ENCODE data around the gene ULBP2. TPM values are rescaled to one million over a fixed set of nuclear protein-coding genes. Genes with fewer than 3 reads are reported as not detected.
"Not testable (repeated sequence)": the region's sequence is repeated elsewhere in the genome, so short reads cannot be mapped to it uniquely, and the experiment has no call there.

The ULBP2 gene
- total RNA-seq, 4 donors from 2014 or later = 0.39 to 0.74 TPM; not detected in 2

DNA sequence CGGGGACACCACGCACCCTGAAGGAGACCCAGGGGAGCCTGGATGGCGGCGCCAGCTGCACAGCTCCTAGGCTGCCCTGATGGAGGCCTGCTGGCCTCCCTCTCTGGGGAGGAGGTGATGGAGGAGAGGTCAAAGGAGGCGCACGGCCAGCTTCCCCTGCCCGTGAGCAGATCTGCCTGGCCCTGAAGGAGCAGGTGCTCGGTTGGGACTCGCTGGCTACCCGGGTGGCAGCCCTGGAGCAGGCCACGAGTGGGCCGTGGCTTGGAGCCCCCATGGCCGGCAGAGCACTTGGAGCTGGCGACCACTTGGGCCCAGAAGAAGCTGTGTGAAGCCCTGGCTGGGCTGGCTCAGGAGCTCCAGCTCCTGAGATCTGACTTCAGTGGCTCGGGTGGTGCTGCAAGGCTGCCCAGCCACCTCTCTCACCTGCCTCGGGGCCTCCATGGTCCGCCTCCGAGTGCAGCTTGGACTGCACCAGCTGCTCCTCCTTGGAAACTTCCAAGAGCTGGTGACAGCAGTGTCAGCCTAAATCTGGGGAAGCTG, 36.4 kb upstream of the ULBP2 start:
- WGBS, 2 donors (ENCODE audit: low coverage in 1 of 2) = no CpG with 5 or more reads among the region's 18 CpGs
- H3K27ac ChIP-seq = no peak overlapping the region
- TF ChIP-seq CTCF (IDR thresholded peaks at IDR 0.05) = no peak
- TF ChIP-seq POLR2A (IDR thresholded peaks at IDR 0.05) = no peak
- no peak for TF ChIP-seq POLR2AphosphoS5 (IDR thresholded peaks at IDR 0.05)
- no peak for TF ChIP-seq EP300 (IDR thresholded peaks at IDR 0.05)
- no peak overlapping the region for H3K4me3 ChIP-seq
- H3K27me3 ChIP-seq = no peaks in the 10 kb centered on the region
- H3K9me3 ChIP-seq = peaks cover 0 to 8% (median 0%) of the 10 kb centered on the region in 3 donors
- no peaks in the 10 kb centered on the region for H3K36me3 ChIP-seq
- peaks cover 0 to 8% (median 0%) of the 10 kb centered on the region in 3 donors for H3K4me1 ChIP-seq
- no peak for ATAC-seq

DNA sequence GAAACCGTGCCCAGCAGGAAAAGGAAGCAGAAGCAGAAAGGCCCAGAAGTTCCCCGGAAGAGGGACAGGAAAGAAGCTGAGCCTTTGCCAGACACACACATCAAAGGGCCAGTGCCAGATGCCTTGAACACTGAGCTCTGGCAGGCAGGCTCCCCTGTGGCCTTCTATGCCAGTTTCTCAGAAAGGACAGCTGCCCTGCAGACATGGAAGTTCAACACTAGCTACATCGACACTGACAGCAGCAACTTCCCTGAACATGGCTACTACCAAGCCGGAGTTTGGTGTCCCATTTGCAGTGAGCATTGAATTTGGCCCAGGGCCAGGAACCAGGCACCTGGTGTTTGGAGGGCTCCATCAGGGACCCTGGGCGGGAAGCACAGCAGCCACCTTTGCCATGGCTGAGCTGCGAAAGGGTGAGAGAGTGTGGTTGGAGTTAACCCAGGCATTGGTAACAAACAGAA, 35.9 kb upstream of the ULBP2 start:
- no peaks in the 10 kb centered on the region for H3K36me3 ChIP-seq
- no peak overlapping the region for H3K27ac ChIP-seq
- TF ChIP-seq POLR2A (IDR thresholded peaks at IDR 0.05) (no peak), EP300 (IDR thresholded peaks at IDR 0.05) (no peak), POLR2AphosphoS5 (IDR thresholded peaks at IDR 0.05) (no peak), CTCF (IDR thresholded peaks at IDR 0.05) (no peak)
- no peaks in the 10 kb centered on the region for H3K27me3 ChIP-seq
- 60 to 87% methylated on average over 1 to 2 of the region's 6 CpGs for WGBS, 2 donors (ENCODE audit: low coverage in 1 of 2)
- H3K4me1 ChIP-seq = peaks cover 0 to 8% (median 0%) of the 10 kb centered on the region in 3 donors
- H3K4me3 ChIP-seq = no peak overlapping the region
- ATAC-seq = no peak
- H3K9me3 ChIP-seq = peaks cover 0 to 8% (median 0%) of the 10 kb centered on the region in 3 donors

GRCh38 chr6:149906405-149906804, 35.4 kb upstream of the ULBP2 start:
- Histone ChIP-seq H3K27me3 (no peaks in the 10 kb centered on the region), H3K4me1 (peaks cover 0 to 8% (median 0%) of the 10 kb centered on the region in 3 donors), H3K9me3 (peaks cover 0 to 8% (median 0%) of the 10 kb centered on the region in 3 donors), H3K4me3 (no peak overlapping the region), H3K36me3 (no peaks in the 10 kb centered on the region), H3K27ac (no peak overlapping the region)
- TF ChIP-seq CTCF (IDR thresholded peaks at IDR 0.05) (no peak), EP300 (IDR thresholded peaks at IDR 0.05) (no peak), POLR2A (IDR thresholded peaks at IDR 0.05) (no peak), POLR2AphosphoS5 (IDR thresholded peaks at IDR 0.05) (no peak)
- no peak for ATAC-seq
- 100% methylated on average over 1 of the region's 4 CpGs; no CpG with 5 or more reads in 1 of the 2 donors for WGBS, 2 donors (ENCODE audit: low coverage in 1 of 2)

DNA sequence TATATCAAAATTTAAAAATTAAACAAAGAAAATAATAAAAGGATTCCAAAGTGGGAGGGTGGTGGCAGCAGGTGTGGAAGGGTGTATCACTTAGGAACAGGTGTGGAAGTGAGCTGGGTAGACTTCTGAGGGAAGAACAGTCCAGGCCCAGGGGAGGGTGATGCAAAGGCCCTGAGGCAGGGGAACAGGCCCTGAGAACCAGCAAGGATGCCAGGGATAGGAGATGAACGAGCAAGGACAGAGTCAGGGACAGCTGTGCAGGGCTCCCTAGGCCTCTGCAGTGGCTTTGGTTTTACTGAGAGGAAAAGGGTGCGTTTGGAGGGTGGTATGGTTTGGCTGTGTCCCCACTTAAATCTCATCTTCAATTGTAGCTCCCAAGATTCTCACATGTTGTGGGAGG, 34.5 kb upstream of the ULBP2 start:
- no peak overlapping the region for H3K4me3 ChIP-seq
- no peak for ATAC-seq

DNA sequence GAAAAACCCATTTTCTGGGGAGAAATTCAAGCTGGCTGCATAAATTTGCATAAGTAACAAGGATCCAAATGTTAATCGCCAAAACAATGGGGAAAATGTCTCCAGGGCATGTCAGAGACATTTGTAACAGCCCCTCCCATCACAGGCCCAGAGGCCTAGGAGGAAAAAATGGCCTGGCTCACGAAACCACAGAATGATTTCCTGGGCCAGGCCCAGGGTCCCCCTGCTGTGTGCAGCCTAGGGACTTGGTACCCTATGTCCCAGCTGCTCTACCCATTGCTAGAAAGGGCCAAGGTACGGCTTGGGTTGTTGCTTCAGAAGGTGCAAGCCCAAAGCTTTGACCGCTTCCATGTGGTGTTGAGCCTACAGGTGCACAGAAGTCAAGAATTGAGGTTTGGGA, 33.3 kb upstream of the ULBP2 start:
- not testable (repeated sequence) for H3K36me3 ChIP-seq, ATAC-seq, H3K4me1 ChIP-seq, H3K4me3 ChIP-seq, H3K9me3 ChIP-seq, H3K27ac ChIP-seq, H3K27me3 ChIP-seq
- WGBS, 2 donors (ENCODE audit: low coverage in 1 of 2) = 50 to 80% methylated on average over 1 of the region's 4 CpGs

More for the DNA sequence above, 34.5 kb upstream of the ULBP2 start:
- H3K27ac ChIP-seq = no peak overlapping the region
- H3K27me3 ChIP-seq = no peaks in the 10 kb centered on the region
- peaks cover 0 to 8% (median 0%) of the 10 kb centered on the region in 3 donors for H3K9me3 ChIP-seq
- peaks cover 0 to 8% (median 0%) of the 10 kb centered on the region in 3 donors for H3K4me1 ChIP-seq
- no peaks in the 10 kb centered on the region for H3K36me3 ChIP-seq
- WGBS, 2 donors (ENCODE audit: low coverage in 1 of 2) = 89 to 100% methylated on average over 2 of the region's 2 CpGs
- TF ChIP-seq POLR2A (IDR thresholded peaks at IDR 0.05) = no peak
- no peak for TF ChIP-seq EP300 (IDR thresholded peaks at IDR 0.05)
- no peak for TF ChIP-seq CTCF (IDR thresholded peaks at IDR 0.05)
- TF ChIP-seq POLR2AphosphoS5 (IDR thresholded peaks at IDR 0.05) = no peak

Data from gastroesophageal sphincter (tissue), 4 donors.